Inflammatory macrophage treated with lipopolysaccharide for 4 hours (primary cell): ENCODE results near the gene HS6ST1.
"Not testable (repeated sequence)": the region's sequence is repeated elsewhere in the genome, so short reads cannot be mapped to it uniquely, and the experiment has no call there.

Experiments
- DNase-seq: peaks from one replicate; pipeline ENCODE4 v3.0.0-alpha.2; 2020

Gene HS6ST1

GRCh38 chr2:128320906-128321771 is 2.5 kb upstream of the HS6ST1 start:
- no peak for DNase-seq

- no peak for DNase-seq
Observed at GRCh38 chr2:128320192-128320905, 1.7 kb upstream of the HS6ST1 start.

- no peak for DNase-seq
Observed at GRCh38 chr2:128319631-128320191, 1.0 kb upstream of the HS6ST1 start.

GRCh38 chr2:128318245-128318644 is 423 bp downstream of the HS6ST1 start:
- DNase-seq: not testable (repeated sequence)

GRCh38 chr2:128317899-128318225 is 806 bp downstream of the HS6ST1 start:
- DNase-seq: not testable (repeated sequence)

GRCh38 chr2:128317181-128317898 is 1.3 kb downstream of the HS6ST1 start:
- peak; percentile 14 for DNase-seq

GRCh38 chr2:128316777-128317180 is 1.9 kb downstream of the HS6ST1 start:
- no peak for DNase-seq

GRCh38 chr2:128315829-128316776 is 2.6 kb downstream of the HS6ST1 start:
- no peak for DNase-seq

- DNase-seq: no peak
Observed at GRCh38 chr2:128315122-128315828, 3.4 kb downstream of the HS6ST1 start.

- DNase-seq: no peak
Observed at GRCh38 chr2:128314348-128315121, 4.1 kb downstream of the HS6ST1 start.

- DNase-seq: no peak
Observed at GRCh38 chr2:128313931-128314347, 4.7 kb downstream of the HS6ST1 start.

- DNase-seq: no peak
Observed at GRCh38 chr2:128313091-128313836, 5.4 kb downstream of the HS6ST1 start.

GRCh38 chr2:128312411-128312810 is 6.3 kb downstream of the HS6ST1 start:
- DNase-seq: no peak

- DNase-seq: no peak
Observed at GRCh38 chr2:128311755-128312341, 6.8 kb downstream of the HS6ST1 start.

- DNase-seq: no peak
Observed at GRCh38 chr2:128311216-128311754, 7.4 kb downstream of the HS6ST1 start.

- no peak for DNase-seq
Observed at GRCh38 chr2:128310761-128311160, 7.9 kb downstream of the HS6ST1 start.

- no peak for DNase-seq
Observed at GRCh38 chr2:128310094-128310716, 8.5 kb downstream of the HS6ST1 start.

GRCh38 chr2:128309280-128310093 is 9.2 kb downstream of the HS6ST1 start:
- no peak for DNase-seq
